Middle frontal gyrus (tissue), 1 donor: ENCODE data around the gene MEIKIN.
A peak's percentile ranks its signal among the peaks of the same experiment; 100 is the strongest.
"Not testable (repeated sequence)": the region's sequence is repeated elsewhere in the genome, so short reads cannot be mapped to it uniquely, and the experiment has no call there.

Experiments used
- DNase-seq: peaks from one replicate; pipeline ENCODE4 v3.0.0-alpha.2; 2015; ENCODE audit warnings: low spot score; ENCODE audit errors: extremely low spot score

MEIKIN gene

DNA sequence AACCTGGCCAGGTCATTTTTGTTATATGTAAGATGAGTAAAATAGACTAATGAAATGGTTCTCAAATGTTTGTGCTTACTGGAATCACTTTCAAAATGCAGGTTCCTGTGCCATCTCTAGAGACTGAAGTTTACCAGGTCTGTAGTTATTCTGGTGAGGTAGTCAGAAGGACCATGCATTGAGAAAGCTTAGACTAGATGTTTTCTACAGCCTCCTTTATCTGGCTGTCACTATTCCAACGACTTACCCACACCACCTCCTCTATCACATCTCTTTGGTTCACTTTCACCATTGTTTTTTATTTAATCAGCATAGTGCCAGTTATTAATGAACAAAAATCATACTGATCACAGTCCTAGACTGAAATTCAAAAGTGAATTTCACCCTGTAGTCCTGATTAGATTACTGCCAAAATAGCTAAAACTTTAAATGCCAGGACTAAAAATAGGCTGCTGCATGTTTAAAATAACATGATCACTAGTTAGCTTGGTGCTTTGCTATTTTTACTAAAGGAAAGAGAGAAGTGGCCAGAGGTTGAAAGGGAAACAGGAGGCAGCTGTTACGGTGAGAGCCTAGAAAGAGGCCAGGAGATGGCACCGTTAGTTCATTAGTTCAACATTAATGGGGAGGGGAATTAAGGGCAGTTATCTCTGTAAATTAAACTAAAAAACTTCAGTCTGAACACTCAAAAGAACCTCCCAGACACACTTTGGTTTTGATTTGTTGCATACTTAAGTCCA is 134.8 kb downstream of the MEIKIN start:
- no peak for DNase-seq

DNA sequence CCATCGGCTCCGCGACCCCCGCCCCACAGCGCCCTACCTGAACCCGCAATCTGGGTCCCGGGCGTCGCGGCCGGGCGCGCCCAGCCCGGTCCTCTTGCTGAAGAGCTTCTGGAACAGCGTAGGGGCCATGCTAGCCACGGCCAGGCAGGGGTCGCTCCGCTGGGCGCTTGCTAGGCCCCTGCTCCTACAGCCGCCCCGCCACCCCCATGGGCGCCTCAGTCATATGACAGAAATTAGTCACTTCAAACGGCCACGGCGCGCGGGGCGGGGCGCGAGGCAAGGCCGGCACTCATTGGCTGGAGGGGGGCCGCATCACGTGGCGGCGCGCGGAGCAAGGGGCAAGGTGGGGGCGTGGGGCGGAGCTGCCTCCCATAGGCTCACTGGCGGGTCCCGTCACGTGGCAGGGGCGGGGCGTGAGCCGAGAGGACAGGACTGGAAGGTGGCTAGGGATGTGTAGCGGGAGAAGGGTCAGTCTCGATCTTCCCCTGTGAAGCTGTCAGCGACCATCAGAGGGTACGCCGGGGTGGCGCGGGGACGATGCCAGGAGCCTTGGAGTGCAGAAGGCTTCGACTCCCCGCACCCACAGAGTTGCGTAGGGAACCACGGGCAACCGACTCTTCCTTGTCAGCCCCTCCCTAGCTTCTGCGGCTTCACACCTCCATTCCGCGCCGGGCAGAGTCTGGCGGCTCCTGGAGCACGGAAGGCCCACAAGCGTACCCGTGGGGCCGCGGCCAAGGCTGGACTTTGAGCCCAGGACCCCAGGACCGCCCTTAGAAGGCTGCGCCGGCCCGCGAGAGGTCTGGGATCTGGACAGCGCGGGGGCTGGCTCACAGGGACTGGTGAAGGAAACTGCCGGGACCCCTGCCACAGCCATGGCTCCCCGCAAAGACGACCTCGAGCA is 148.4 kb downstream of the MEIKIN start, which contains the start of gene FNIP1:
Gene FNIP1 (minus strand): TSS at position 225 of the 901 bp plus-strand sequence. CDS start 96 bp downstream, at position 129.
- peak; percentile 94 for DNase-seq

DNA sequence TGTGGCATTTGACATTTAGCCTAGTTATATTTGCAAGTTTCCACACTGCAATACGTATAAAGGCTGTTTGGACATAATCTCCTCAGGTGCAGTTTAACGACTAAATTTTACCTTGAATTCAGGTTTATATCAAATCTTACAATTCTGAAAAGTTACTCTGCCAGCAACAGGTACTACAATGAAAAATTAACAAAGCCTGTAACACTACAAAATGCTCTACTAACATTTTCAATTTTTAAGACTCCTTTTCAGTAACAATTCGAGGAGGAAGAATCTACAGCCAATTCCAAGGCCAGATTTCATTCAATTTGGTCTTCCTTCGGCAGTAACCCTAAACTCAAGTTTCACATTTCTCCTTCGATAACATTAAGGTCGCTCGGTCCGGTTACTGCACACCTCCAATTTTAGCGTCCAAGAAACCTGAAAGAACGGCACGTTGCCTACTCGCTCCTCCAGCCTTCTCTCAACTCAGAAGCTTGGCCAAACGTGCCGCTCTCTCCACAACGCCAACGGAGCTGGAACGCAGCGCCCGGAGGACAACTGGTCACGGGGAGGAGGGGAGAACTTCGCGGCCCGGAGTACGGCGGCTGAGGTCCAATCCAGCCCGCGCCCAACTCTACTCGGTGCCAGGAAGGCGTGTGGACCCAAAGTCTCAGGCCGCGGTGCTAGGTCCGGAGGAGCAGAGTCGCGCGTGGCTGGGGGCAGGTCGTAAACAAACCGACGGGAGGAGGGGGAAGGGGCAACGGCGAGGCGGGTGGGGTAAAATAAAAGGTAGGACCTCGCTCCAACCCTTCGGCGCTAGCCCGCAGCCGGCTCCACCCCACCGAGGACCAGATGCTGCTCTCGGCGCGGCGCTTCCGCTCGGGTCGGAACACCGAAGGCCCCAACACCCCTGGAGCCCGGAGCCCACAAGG is 149.3 kb downstream of the MEIKIN start:
- no peak for DNase-seq

- DNase-seq, result no peak
Observed at GRCh38 chr5:131795228-131795627, 150.2 kb downstream of the MEIKIN start.

DNA sequence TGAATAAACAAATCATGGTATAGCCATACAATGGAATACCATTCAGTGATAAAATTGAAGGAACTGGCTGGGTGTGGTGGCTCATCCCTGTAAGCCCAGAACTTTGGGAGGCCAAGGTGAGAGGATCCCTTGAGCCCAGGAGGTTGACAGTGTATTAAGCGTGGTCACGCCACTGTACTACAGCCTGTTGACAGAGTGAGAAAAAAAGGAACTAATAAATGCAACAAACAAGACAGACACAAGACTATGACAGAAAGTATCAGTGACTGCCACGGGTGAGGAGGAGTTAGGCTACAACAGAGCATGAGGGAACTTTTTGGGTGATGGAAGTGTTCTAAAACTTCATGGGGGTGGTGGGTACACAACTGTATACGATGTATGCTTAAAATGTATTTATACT is 150.9 kb downstream of the MEIKIN start:
- no peak for DNase-seq

DNA sequence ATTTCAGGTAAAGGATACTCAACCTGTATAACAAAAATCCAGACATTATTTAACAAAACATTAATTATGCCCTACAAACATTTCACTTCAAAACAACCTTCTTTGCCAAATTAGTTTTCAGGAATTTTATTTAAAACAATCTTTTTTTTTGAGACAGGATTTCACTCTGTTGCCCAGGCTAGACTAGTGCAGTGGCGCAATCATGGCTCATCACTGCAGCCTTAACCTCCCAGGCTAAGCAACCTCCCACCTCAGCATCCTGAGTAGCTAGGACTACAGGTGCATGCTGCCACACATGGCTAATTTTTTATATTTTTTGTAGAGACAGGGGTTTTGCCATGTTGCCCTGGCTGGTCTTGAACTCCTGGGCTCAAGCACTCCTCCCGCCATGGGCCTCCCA is 152.6 kb downstream of the MEIKIN start:
- DNase-seq, result no peak

- DNase-seq, result no peak
Observed at GRCh38 chr5:131791866-131792265, 153.6 kb downstream of the MEIKIN start.

- DNase-seq, result no peak
Observed at GRCh38 chr5:131790550-131790949, 154.9 kb downstream of the MEIKIN start.

- DNase-seq, result no peak
Observed at GRCh38 chr5:131789765-131790164, 155.7 kb downstream of the MEIKIN start.

- no peak for DNase-seq
Observed at GRCh38 chr5:131787736-131788135, 157.7 kb downstream of the MEIKIN start.

- DNase-seq, result no peak
Observed at GRCh38 chr5:131786900-131787692, 158.4 kb downstream of the MEIKIN start.

DNA sequence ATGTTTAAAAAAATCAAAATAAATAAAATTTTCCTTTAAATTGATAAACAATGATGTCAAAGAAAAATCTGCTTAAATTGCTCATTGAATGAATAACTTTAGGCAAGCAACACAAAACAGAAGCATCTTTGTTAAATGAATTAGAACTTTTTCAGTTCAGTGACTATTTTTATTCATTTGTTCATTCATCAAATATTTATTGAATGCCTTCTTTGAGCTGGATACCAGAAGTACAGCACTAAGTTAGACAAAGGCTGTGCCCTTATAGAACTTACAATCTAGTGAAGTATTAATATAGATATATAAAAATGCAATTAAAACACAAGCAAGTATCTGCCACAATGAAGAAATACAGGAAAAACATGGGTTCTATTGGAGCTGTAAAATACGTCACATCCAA is 159.4 kb downstream of the MEIKIN start:
- DNase-seq, result no peak

DNA sequence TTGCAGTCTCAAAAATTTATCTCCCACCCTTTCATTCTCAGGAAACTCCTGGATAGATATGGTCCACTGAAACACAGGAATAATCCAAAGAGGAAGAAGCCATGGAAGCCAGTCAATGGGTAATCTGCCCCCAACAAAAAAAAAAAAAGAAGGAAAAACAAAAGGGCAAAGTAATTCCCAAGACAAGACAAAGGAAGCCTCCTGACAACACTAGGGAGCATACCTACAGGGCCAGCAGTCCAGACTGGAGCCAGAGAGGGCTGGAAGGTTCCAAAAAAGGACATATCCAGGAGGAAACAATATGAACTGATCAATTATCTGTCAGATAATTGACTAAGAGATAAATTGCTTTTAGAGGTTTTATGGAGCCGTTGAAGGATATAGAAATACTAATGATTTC is 161.6 kb downstream of the MEIKIN start:
- no peak for DNase-seq

DNA sequence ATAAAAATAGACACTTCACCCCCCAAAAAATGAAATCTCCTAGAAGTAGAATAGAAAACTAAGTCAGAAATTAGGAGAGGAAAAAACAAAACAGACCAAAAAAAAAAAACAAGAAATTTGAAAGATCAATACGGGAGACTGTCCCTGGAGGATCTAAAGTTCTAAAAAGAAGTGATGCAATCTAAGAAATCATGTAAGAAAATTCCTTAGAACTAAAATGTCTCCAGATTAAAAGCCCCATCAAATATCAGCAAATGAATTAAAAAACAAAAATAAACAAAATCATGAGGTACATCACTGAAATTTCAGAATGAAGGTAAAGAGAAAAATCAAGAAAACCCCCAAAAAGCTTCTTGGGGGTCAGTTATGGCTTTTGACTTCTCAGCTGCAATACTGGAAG is 162.1 kb downstream of the MEIKIN start:
- DNase-seq, result no peak

GRCh38 chr5:131782717-131783116 is 162.7 kb downstream of the MEIKIN start:
- no peak for DNase-seq

DNA sequence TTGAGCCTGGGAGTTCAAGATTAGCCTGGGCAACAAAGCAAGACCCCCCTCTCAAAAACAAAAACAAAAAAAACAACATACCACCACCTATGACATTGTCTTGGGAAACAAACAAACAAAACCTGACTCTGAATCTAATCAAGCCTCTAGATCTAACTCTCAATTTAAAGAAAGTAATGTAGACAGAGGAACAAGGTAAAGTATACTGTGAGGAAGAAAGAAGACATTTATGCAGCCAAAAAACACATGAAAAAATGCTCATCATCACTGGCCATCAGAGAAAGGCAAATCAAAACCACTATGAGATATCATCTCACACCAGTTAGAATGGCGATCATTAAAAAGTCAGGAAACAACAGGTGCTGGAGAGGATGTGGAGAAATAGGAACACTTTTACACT is 167.3 kb downstream of the MEIKIN start:
- not testable (repeated sequence) for DNase-seq

DNA sequence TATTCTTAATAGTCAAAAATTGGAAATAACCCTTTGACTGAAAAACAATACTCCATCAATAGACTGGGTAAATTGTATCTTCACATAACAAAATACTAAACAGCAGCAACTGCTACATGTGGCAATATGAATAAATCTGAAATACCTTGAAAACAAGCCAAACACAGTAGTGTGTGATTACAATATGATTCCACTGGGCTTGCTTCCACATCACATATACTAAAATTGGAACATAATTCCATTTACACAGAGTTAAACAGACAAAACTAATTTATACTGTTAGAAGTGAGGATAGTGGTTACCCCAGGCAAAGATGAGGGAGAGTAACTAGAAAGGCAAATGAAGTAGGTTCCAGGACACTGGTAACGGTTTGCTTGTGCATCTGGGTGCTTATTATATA is 169.0 kb downstream of the MEIKIN start:
- DNase-seq, result no peak

DNA sequence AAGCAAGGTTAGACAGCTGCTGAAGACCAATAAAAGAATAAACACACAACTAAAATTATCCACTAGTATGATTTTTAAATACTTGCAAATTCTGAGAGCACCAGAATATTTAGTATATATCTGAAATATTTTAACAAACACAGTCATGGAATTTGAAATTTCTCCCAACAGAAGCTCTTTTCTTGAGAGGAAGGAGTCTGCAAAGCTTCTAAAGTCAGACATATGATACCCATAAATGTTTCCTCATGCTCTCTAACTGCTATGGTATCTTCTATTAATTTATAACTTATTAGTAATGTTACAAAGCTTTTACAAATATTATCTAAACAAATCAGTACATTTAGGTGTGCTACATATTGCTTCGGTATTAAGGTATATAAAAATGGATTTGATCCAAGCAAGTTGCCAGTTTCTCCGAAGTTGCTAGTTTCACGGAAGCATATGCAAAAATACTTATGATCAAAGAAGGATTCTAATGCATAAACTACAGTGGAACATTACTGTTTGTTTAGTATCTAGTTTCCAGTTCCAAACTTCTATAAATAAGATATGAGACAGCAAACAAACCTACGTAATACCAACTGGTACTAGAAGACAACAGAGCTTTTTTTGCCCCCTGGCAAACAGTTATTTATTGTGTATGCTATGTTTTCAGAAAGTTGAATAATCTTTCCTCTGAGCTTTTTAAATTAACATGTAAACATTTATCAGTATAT is 170.7 kb downstream of the MEIKIN start:
- DNase-seq, result no peak

DNA sequence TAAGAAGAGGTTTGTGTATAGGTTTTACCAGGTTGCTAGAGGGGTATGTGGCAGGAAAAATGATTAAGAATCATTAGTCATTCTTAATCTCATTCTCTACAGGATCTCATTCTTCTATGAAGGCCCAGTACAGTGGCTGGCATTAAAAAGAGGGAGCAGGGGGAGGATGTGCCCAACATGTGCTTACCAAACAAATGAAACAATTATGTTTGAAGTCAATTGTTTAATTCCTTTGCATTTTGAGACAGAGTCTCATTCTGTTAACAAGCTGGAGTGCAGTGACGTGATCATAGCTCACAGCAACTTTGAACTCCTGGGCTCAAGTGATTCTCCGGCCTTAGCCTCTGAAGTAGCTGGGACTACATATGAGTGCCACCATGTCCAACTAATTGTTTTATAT is 171.7 kb downstream of the MEIKIN start:
- DNase-seq, result peak; percentile 73

DNA sequence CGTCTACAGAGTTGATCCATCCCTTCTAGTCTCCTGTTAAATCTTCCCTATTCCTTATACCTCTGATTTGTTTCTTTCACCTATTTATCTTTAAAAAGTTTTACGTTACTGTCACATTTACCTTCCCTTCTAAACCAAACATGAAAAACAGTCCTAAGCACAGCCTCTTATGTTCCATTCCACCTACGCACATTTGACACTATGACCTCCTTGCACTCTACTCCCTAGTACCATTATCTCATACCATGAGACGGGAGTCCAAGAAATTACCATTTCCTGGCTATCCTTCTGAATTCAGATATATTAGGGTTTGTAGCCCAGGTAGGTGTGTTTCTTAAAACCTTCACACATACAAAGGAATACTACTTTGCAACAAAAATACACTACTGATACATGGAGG is 173.8 kb downstream of the MEIKIN start:
- no peak for DNase-seq
